ENCODE data around the gene TBX6.

GRCh38 chr16:30113031-30113710 is 21.4 kb upstream of the TBX6 start, which contains the start of gene GDPD3:
- TF ChIP-seq LEF1 (IDR thresholded peaks at IDR 0.05; ENCODE audit: borderline replicate concordance), result no peak
- TF ChIP-seq FOXM1 (IDR thresholded peaks at IDR 0.05; ENCODE audit: borderline replicate concordance), result no peak
- no peak for TF ChIP-seq SP1 (IDR thresholded peaks at IDR 0.05)
- TF ChIP-seq ELF4 (IDR thresholded peaks at IDR 0.05), result no peak
- no peak for TF ChIP-seq TARDBP (IDR thresholded peaks at IDR 0.05)
